ENCODE measurements around the gene UBFD1.
"Not testable (repeated sequence)": the region's sequence is repeated elsewhere in the genome, so short reads cannot be mapped to it uniquely, and the experiment has no call there.

Gene UBFD1

DNA sequence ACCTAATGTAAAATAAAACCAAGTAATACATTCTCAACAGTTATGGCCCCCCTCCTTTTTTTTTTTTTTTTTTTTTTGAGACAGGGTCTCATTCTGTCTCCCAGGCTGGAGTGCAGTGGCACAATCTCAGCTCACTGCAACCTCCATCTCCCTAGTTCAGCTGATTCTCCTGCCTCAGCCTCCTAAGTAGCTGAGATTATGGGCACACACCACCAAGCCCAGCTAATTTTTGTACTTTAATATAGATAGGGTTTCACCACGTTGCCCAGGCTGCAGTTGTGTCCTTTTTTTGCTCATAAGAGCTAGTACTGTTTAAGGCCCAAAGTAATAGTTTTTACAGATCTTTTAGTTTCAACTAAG lies 18.6 kb upstream of the UBFD1 start:
- Histone ChIP-seq H3K36me3 (ENCODE audit: control insufficient read depth in 5 of 5, insufficient read depth in 5 of 5, low read length in 5 of 5) (peaks cover 8 to 73% (median 43%) of the 10 kb centered on the region in 5 donors), H3K9ac (ENCODE audit: low read length in 5 of 5) (no peak overlapping the region), H3K27ac (ENCODE audit: low read depth, low read length) (no peak overlapping the region), H3K4me1 (ENCODE audit: control insufficient read depth in 5 of 5, insufficient read depth in 5 of 5, low read length in 5 of 5) (no peaks in the 10 kb centered on the region), H3K27me3 (ENCODE audit: control insufficient read depth in 5 of 5, insufficient read depth in 4 of 5, low read length in 5 of 5) (no peaks in the 10 kb centered on the region), H3K9me3 (ENCODE audit: control insufficient read depth in 5 of 5, low read length in 5 of 5) (no peaks in the 10 kb centered on the region), H3K4me3 (ENCODE audit: low read depth in 1 of 5, low read length in 5 of 5) (no peak overlapping the region)

DNA sequence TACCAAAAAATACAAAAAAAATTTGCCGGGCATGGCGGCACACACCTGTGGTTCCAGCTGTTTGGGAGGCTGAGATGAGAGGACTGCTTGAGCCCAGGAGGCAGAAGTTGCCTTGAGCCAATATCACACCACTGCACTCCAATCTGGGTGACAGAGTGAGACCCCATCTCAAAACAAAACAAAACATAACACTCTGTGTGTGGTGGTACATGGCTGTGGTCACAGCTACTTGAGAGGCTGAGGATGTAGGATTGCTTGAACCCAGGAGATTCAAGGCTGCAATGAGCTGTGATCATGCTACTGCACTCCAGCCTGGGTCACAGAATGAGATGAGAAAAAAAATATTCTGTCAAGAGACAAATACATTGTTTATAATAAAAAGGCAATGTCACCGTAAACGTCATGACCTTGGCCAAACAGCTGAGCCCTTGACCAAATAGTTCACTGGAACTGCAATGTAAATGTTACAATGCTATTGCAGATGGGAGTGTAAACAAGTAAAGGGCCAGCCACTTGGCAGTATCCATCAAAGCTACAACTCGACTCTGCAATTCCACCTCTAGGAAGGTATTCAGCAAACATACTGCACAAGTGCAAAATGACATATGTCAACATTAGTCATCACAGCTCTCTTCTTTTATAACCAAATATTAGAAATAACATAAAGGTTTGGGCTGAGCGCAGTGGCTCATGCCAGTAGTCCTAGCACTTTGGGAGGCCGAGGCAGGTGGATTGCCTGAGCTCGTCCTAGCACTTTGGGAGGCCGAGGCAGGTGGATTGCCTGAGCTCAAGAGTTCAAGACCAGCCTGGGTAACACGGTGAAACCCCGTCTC lies 17.3 kb upstream of the UBFD1 start:
- H3K9ac ChIP-seq (ENCODE audit: low read length in 5 of 5) = no peak overlapping the region

DNA sequence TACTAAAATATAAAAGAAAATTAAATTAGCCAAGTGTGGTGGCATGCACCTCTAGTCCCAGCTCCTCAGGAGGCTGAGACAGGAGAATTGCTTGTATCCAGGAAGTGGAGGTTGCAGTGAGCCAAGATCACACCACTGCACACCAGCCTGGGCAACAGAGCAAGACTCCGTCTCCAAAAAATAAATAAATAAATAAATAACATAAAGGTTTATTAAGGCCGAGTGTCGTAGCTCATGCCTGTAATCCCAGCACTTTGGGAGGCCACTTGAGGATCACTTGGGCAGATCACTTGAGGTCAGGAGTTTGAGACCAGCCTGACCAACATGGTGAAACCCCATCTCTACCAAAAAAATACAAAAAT lies 16.7 kb upstream of the UBFD1 start:
- not testable (repeated sequence) for H3K4me1 ChIP-seq (ENCODE audit: control insufficient read depth in 5 of 5, insufficient read depth in 5 of 5, low read length in 5 of 5); H3K4me3 ChIP-seq (ENCODE audit: low read depth in 1 of 5, low read length in 5 of 5); H3K27me3 ChIP-seq (ENCODE audit: control insufficient read depth in 5 of 5, insufficient read depth in 4 of 5, low read length in 5 of 5); H3K9me3 ChIP-seq (ENCODE audit: control insufficient read depth in 5 of 5, low read length in 5 of 5); H3K27ac ChIP-seq (ENCODE audit: low read depth, low read length); H3K9ac ChIP-seq (ENCODE audit: low read length in 5 of 5)
- H3K36me3 ChIP-seq (ENCODE audit: control insufficient read depth in 5 of 5, insufficient read depth in 5 of 5, low read length in 5 of 5) = peaks cover 6 to 72% (median 42%) of the 10 kb centered on the region in 5 donors

More for the DNA sequence above, 17.3 kb upstream of the UBFD1 start:
- peaks cover 8 to 72% (median 40%) of the 10 kb centered on the region in 5 donors for H3K36me3 ChIP-seq (ENCODE audit: control insufficient read depth in 5 of 5, insufficient read depth in 5 of 5, low read length in 5 of 5)
- H3K27me3 ChIP-seq (ENCODE audit: control insufficient read depth in 5 of 5, insufficient read depth in 4 of 5, low read length in 5 of 5) = no peaks in the 10 kb centered on the region
- H3K27ac ChIP-seq (ENCODE audit: low read depth, low read length) = no peak overlapping the region
- no peaks in the 10 kb centered on the region for H3K4me1 ChIP-seq (ENCODE audit: control insufficient read depth in 5 of 5, insufficient read depth in 5 of 5, low read length in 5 of 5)
- H3K9me3 ChIP-seq (ENCODE audit: control insufficient read depth in 5 of 5, low read length in 5 of 5) = no peaks in the 10 kb centered on the region
- H3K4me3 ChIP-seq (ENCODE audit: low read depth in 1 of 5, low read length in 5 of 5) = no peak overlapping the region

DNA sequence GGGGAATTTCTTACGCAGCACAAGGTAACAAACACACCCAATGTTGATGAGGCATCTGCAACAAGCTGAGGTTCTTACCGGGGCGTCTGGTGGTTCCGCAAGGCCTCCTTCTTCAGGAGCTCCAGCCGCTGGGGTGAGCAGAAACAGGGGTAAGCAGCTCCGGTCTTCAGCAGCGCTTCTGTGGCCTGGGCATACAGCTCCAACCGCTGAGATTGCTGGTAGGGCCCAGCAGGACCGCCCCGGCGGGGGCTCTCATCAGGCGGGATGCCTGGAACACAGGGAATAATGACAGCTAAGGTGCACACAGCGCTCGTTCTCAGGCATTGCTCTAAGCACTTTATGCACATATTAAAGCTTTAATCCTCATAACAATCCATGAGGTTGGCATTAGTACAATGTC lies 13.1 kb upstream of the UBFD1 start:
- H3K9ac ChIP-seq (ENCODE audit: low read length in 5 of 5) = no peak overlapping the region
- peaks cover 13 to 78% (median 50%) of the 10 kb centered on the region in 5 donors for H3K36me3 ChIP-seq (ENCODE audit: control insufficient read depth in 5 of 5, insufficient read depth in 5 of 5, low read length in 5 of 5)
- H3K4me3 ChIP-seq (ENCODE audit: low read depth in 1 of 5, low read length in 5 of 5) = no peak overlapping the region
- no peak overlapping the region for H3K27ac ChIP-seq (ENCODE audit: low read depth, low read length)
- H3K4me1 ChIP-seq (ENCODE audit: control insufficient read depth in 5 of 5, insufficient read depth in 5 of 5, low read length in 5 of 5) = no peaks in the 10 kb centered on the region
- no peaks in the 10 kb centered on the region for H3K9me3 ChIP-seq (ENCODE audit: control insufficient read depth in 5 of 5, low read length in 5 of 5)
- H3K27me3 ChIP-seq (ENCODE audit: control insufficient read depth in 5 of 5, insufficient read depth in 4 of 5, low read length in 5 of 5) = no peaks in the 10 kb centered on the region

DNA sequence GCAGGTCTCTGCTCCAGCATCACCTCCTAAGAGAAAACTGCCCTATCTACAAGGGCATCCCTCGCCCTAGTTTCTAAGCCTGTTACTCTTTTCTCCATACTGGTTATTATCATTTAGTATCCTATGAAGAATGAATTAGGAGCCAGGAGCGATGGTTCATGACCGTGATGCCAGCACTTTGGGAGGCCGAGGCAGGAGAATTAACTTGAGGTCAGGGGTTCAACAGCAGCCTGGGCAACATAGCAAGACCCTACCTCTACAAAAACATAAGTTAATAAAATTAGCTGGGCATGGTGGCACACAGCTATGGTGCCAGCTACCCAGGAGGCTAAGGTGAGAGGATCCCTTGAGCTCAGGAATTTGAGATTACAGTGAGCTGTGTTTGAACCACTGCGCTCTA lies 7.6 kb upstream of the UBFD1 start:
- no peak overlapping the region for H3K9ac ChIP-seq (ENCODE audit: low read length in 5 of 5)
- no peak overlapping the region for H3K4me3 ChIP-seq (ENCODE audit: low read depth in 1 of 5, low read length in 5 of 5)
- no peak overlapping the region for H3K27ac ChIP-seq (ENCODE audit: low read depth, low read length)
- H3K36me3 ChIP-seq (ENCODE audit: control insufficient read depth in 5 of 5, insufficient read depth in 5 of 5, low read length in 5 of 5) = peaks cover 12 to 69% (median 52%) of the 10 kb centered on the region in 5 donors
- H3K27me3 ChIP-seq (ENCODE audit: control insufficient read depth in 5 of 5, insufficient read depth in 4 of 5, low read length in 5 of 5) = no peaks in the 10 kb centered on the region
- H3K4me1 ChIP-seq (ENCODE audit: control insufficient read depth in 5 of 5, insufficient read depth in 5 of 5, low read length in 5 of 5) = no peaks in the 10 kb centered on the region
- H3K9me3 ChIP-seq (ENCODE audit: control insufficient read depth in 5 of 5, low read length in 5 of 5) = no peaks in the 10 kb centered on the region

DNA sequence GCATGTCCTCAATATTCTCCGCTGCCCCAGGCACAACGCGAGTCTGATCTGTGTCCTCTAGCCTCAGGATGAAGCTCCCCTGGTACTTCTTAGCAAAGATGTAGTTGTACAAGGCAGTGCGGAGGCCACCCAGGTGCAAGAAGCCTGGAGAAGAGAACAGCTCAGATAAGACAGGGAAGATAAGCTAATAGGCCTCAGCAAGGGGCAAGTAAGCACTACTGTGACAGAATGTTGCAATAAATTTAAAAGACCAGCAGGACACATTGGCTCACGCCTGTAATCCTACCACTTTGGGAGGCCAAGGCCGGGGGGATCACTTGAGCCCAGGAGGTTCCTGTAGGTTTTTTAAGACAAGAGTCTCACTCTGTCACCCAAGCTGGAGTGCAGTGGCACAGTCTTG lies 5.4 kb upstream of the UBFD1 start:
- peaks cover 3 to 47% (median 37%) of the 10 kb centered on the region in 5 donors for H3K36me3 ChIP-seq (ENCODE audit: control insufficient read depth in 5 of 5, insufficient read depth in 5 of 5, low read length in 5 of 5)
- no peaks in the 10 kb centered on the region for H3K9me3 ChIP-seq (ENCODE audit: control insufficient read depth in 5 of 5, low read length in 5 of 5)
- H3K4me3 ChIP-seq (ENCODE audit: low read depth in 1 of 5, low read length in 5 of 5) = no peak overlapping the region
- H3K4me1 ChIP-seq (ENCODE audit: control insufficient read depth in 5 of 5, insufficient read depth in 5 of 5, low read length in 5 of 5) = peaks cover under 1 to 10% (median 8%) of the 10 kb centered on the region in 5 donors
- H3K27ac ChIP-seq (ENCODE audit: low read depth, low read length) = no peak overlapping the region
- no peaks in the 10 kb centered on the region for H3K27me3 ChIP-seq (ENCODE audit: control insufficient read depth in 5 of 5, insufficient read depth in 4 of 5, low read length in 5 of 5)
- H3K9ac ChIP-seq (ENCODE audit: low read length in 5 of 5) = no peak overlapping the region

DNA sequence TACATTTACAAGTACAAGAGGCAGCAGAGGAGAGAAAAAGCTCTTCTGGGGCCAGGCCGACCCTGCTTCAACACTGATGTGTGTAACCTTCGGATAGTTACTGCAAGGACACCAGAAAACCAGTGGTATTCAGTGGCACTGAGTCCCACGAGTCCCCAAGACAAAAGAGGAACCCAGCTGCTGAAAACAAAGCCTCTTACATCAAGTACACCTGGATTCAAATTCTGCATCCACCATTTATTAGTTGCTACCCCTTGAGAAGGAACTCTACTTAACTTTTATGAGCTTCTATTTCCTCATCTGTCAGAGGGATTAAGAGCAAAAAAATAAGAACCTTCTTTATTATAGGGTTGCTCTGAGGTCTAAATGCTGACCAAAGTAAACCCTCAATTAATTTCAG lies 3.0 kb upstream of the UBFD1 start:
- H3K9me3 ChIP-seq (ENCODE audit: control insufficient read depth in 5 of 5, low read length in 5 of 5) = no peaks in the 10 kb centered on the region
- no peak overlapping the region for H3K27ac ChIP-seq (ENCODE audit: low read depth, low read length)
- H3K9ac ChIP-seq (ENCODE audit: low read length in 5 of 5) = no peak overlapping the region
- H3K4me1 ChIP-seq (ENCODE audit: control insufficient read depth in 5 of 5, insufficient read depth in 5 of 5, low read length in 5 of 5) = peaks cover 8 to 25% (median 23%) of the 10 kb centered on the region in 5 donors
- peaks cover 3 to 36% (median 27%) of the 10 kb centered on the region in 5 donors for H3K36me3 ChIP-seq (ENCODE audit: control insufficient read depth in 5 of 5, insufficient read depth in 5 of 5, low read length in 5 of 5)
- H3K4me3 ChIP-seq (ENCODE audit: low read depth in 1 of 5, low read length in 5 of 5) = no peak overlapping the region
- H3K27me3 ChIP-seq (ENCODE audit: control insufficient read depth in 5 of 5, insufficient read depth in 4 of 5, low read length in 5 of 5) = peaks cover 0 to 3% (median 0%) of the 10 kb centered on the region in 5 donors

DNA sequence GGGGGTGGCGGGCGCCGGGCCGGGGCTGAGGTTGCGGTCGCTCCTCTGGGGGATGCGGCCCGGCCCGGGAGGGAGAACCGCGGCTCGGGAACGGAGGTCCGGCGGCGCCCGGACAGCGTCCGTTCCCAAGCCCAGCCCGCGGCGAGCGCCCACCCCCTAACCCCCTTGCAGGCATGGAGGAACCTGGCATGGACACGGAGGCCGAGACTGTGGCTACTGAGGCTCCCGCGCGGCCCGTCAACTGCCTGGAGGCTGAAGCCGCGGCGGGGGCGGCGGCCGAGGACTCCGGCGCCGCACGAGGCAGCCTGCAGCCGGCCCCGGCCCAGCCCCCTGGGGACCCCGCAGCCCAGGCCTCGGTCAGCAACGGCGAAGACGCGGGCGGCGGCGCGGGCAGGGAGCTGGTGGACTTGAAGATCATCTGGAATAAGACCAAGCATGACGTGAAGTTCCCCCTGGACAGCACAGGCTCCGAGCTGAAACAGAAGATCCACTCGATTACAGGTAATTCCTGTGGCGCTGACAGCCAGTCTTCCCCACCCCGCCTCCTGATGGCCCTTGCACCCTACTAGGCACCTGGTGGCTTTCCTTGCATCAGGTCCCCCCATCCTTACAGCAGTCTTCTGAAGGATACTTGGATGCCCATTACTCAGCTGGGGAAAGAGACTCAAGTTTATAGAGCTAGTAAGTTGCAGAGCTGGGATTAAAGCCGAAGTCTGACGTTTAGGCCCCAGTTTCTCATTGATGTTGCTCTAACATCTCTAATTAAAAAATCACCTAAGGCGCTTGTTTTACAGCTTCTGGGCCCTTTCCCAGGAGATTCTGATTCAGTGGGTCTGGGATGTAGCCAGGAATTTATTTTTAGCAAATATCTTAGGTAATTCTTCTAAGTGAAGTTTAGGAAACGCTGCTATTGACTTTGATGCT lies 514 bp downstream of the UBFD1 start:
- peaks cover 15 to 39% (median 36%) of the 10 kb centered on the region in 5 donors for H3K36me3 ChIP-seq (ENCODE audit: control insufficient read depth in 5 of 5, insufficient read depth in 5 of 5, low read length in 5 of 5)
- peaks cover 0 to 3% (median 0%) of the 10 kb centered on the region in 5 donors for H3K27me3 ChIP-seq (ENCODE audit: control insufficient read depth in 5 of 5, insufficient read depth in 4 of 5, low read length in 5 of 5)
- H3K9me3 ChIP-seq (ENCODE audit: control insufficient read depth in 5 of 5, low read length in 5 of 5) = no peaks in the 10 kb centered on the region
- peak overlapping the region; percentile 86 for H3K27ac ChIP-seq (ENCODE audit: low read depth, low read length)
- H3K4me1 ChIP-seq (ENCODE audit: control insufficient read depth in 5 of 5, insufficient read depth in 5 of 5, low read length in 5 of 5) = peaks cover 8 to 36% (median 25%) of the 10 kb centered on the region in 5 donors
- H3K4me3 ChIP-seq (ENCODE audit: low read depth in 1 of 5, low read length in 5 of 5) = peak overlapping the region; percentile 77 to 96 (median 89)
- H3K9ac ChIP-seq (ENCODE audit: low read length in 5 of 5) = peak overlapping the region; percentile 90 to 94 (median 91)

DNA sequence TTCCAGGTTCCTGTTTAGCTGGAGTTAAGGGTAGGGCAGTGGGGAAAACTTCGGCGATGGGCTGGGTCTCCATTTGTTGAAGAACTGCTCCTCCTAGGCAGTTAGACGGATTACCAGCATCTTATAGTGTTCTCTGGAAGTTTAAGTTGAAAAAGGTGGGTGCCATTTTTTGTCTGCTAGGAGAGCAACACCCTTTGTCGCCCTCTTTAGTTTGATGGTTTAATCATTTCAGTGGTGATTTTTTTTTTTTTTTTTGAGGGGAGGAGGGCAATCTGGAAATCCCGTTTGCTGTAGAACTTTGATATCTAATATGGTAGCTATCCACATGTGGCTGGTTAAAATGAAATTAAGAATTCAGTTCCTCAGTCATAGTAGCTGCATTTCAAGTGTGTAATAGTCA lies 4.1 kb downstream of the UBFD1 start:
- no peaks in the 10 kb centered on the region for H3K9me3 ChIP-seq (ENCODE audit: control insufficient read depth in 5 of 5, low read length in 5 of 5)
- peaks cover 0 to 3% (median 0%) of the 10 kb centered on the region in 5 donors for H3K27me3 ChIP-seq (ENCODE audit: control insufficient read depth in 5 of 5, insufficient read depth in 4 of 5, low read length in 5 of 5)
- no peak overlapping the region for H3K9ac ChIP-seq (ENCODE audit: low read length in 5 of 5)
- H3K4me3 ChIP-seq (ENCODE audit: low read depth in 1 of 5, low read length in 5 of 5) = no peak overlapping the region
- H3K36me3 ChIP-seq (ENCODE audit: control insufficient read depth in 5 of 5, insufficient read depth in 5 of 5, low read length in 5 of 5) = peaks cover 18 to 72% (median 65%) of the 10 kb centered on the region in 5 donors
- H3K4me1 ChIP-seq (ENCODE audit: control insufficient read depth in 5 of 5, insufficient read depth in 5 of 5, low read length in 5 of 5) = peaks cover 8 to 39% (median 31%) of the 10 kb centered on the region in 5 donors
- H3K27ac ChIP-seq (ENCODE audit: low read depth, low read length) = no peak overlapping the region

DNA sequence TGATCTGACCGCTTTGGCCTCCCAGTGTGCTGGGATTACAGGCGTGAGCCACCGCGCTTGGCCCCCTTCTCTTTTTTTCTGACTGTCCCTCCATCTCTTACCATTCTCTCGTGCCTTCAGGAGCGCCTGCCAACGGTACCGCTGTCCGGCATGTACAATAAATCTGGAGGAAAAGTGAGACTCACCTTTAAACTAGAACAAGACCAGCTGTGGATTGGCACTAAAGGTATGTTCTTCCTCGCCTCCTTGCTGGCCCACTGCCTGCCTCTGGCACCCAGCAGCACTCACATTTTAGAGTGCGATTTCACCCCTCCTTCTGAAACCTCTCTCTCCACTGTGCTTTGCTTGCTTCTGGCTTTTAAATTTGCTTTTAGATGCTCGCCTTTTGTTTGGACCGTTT lies 5.0 kb downstream of the UBFD1 start:
- no peaks in the 10 kb centered on the region for H3K9me3 ChIP-seq (ENCODE audit: control insufficient read depth in 5 of 5, low read length in 5 of 5)
- H3K27ac ChIP-seq (ENCODE audit: low read depth, low read length) = no peak overlapping the region
- H3K4me3 ChIP-seq (ENCODE audit: low read depth in 1 of 5, low read length in 5 of 5) = no peak overlapping the region
- H3K36me3 ChIP-seq (ENCODE audit: control insufficient read depth in 5 of 5, insufficient read depth in 5 of 5, low read length in 5 of 5) = peaks cover 18 to 81% (median 74%) of the 10 kb centered on the region in 5 donors
- H3K27me3 ChIP-seq (ENCODE audit: control insufficient read depth in 5 of 5, insufficient read depth in 4 of 5, low read length in 5 of 5) = no peaks in the 10 kb centered on the region
- H3K4me1 ChIP-seq (ENCODE audit: control insufficient read depth in 5 of 5, insufficient read depth in 5 of 5, low read length in 5 of 5) = peaks cover 4 to 35% (median 26%) of the 10 kb centered on the region in 5 donors
- H3K9ac ChIP-seq (ENCODE audit: low read length in 5 of 5) = no peak overlapping the region
